ENCODE measurements around the gene EMX1. TPM values are rescaled to one million over a fixed set of nuclear protein-coding genes. Genes with fewer than 3 reads are reported as not detected.
A peak's percentile ranks its signal among the peaks of the same experiment; 100 is the strongest.

EMX1 gene
- total and polyA plus RNA-seq, 7 donors: 0.60 to 1.4 (median 0.71) TPM; not detected in 4

GRCh38 chr2:72915320-72915906 lies 1.9 kb upstream of the EMX1 start:
- no peaks in the 10 kb centered on the region for H3K9me3 ChIP-seq
- no peaks in the 10 kb centered on the region for H3K36me3 ChIP-seq
- H3K27ac ChIP-seq: no peak overlapping the region
- H3K4me1 ChIP-seq: peaks cover 2 to 51% (median 44%) of the 10 kb centered on the region in 4 donors
- peak; percentile 50 for DNase-seq
- H3K27me3 ChIP-seq: peaks cover 64 to 100% (median 91%) of the 10 kb centered on the region in 3 donors
- intact Hi-C loops (cut with DNase I): no loop called here
- TF ChIP-seq POLR2A (IDR thresholded peaks at IDR 0.05) (no peak), CTCF (IDR thresholded peaks at IDR 0.05) (no peak), EP300 (IDR thresholded peaks at IDR 0.05) (no peak), POLR2AphosphoS5 (IDR thresholded peaks at IDR 0.05) (no peak)
- 3 to 5% methylated on average over 26 of the region's 26 CpGs for WGBS, 2 donors
- H3K4me3 ChIP-seq: peak overlapping the region in 3 of 4 donors; percentile 28 to 44 (median 41)

- TF ChIP-seq POLR2A (IDR thresholded peaks at IDR 0.05) (no peak), CTCF (IDR thresholded peaks at IDR 0.05) (no peak), POLR2AphosphoS5 (IDR thresholded peaks at IDR 0.05) (no peak), EP300 (IDR thresholded peaks at IDR 0.05) (no peak)
- Histone ChIP-seq H3K9me3 (no peaks in the 10 kb centered on the region), H3K4me1 (peaks cover 3 to 58% (median 51%) of the 10 kb centered on the region in 4 donors), H3K36me3 (no peaks in the 10 kb centered on the region), H3K27ac (no peak overlapping the region), H3K27me3 (peaks cover 69 to 100% (median 91%) of the 10 kb centered on the region in 3 donors), H3K4me3 (peak overlapping the region; percentile 6 to 44 (median 34))
- DNase-seq: peak; percentile 66
- 1 to 2% methylated on average over 86 of the region's 86 CpGs for WGBS, 2 donors
- intact Hi-C loops (cut with DNase I): no loop called here
These were observed 1.2 kb upstream of the EMX1 start for GRCh38 chr2:72915907-72916742.

- WGBS, 2 donors: 2% methylated on average over 29 of the region's 29 CpGs
These were observed 579 bp upstream of the EMX1 start for GRCh38 chr2:72916743-72917137.

GRCh38 chr2:72917877-72918553 lies 696 bp downstream of the EMX1 start:
- Histone ChIP-seq H3K36me3 (no peaks in the 10 kb centered on the region), H3K9me3 (no peaks in the 10 kb centered on the region), H3K27me3 (peaks cover 73 to 100% (median 99%) of the 10 kb centered on the region in 3 donors), H3K4me3 (peak overlapping the region in 3 of 4 donors; percentile 28 to 44 (median 41)), H3K4me1 (peaks cover 3 to 58% (median 51%) of the 10 kb centered on the region in 4 donors), H3K27ac (no peak overlapping the region)
- peak; percentile 55 for DNase-seq
- no peak for TF ChIP-seq CTCF (IDR thresholded peaks at IDR 0.05)
- no peak for TF ChIP-seq POLR2AphosphoS5 (IDR thresholded peaks at IDR 0.05)
- TF ChIP-seq EP300 (IDR thresholded peaks at IDR 0.05): no peak
- TF ChIP-seq POLR2A (IDR thresholded peaks at IDR 0.05): no peak
- WGBS, 2 donors: 1% methylated on average over 89 of the region's 89 CpGs
- intact Hi-C loops (cut with DNase I): no loop called here

More at GRCh38 chr2:72916743-72917137, 579 bp upstream of the EMX1 start:
- peak; percentile 61 for DNase-seq
- Histone ChIP-seq H3K27ac (no peak overlapping the region), H3K36me3 (no peaks in the 10 kb centered on the region), H3K27me3 (peaks cover 73 to 100% (median 92%) of the 10 kb centered on the region in 3 donors), H3K4me3 (peak overlapping the region; percentile 5 to 44 (median 34)), H3K4me1 (peaks cover 3 to 58% (median 51%) of the 10 kb centered on the region in 4 donors), H3K9me3 (no peaks in the 10 kb centered on the region)
- TF ChIP-seq CTCF (IDR thresholded peaks at IDR 0.05) (no peak), POLR2A (IDR thresholded peaks at IDR 0.05) (no peak), EP300 (IDR thresholded peaks at IDR 0.05) (no peak), POLR2AphosphoS5 (IDR thresholded peaks at IDR 0.05) (no peak)
- intact Hi-C loops (cut with DNase I): no loop called here
